ENCODE data around the gene CLP1. TPM values are rescaled to one million over a fixed set of nuclear protein-coding genes. Genes with fewer than 3 reads are reported as not detected.

The CLP1 gene
- total RNA-seq, 1 donor from 2014 or later = 12.6 TPM

DNA sequence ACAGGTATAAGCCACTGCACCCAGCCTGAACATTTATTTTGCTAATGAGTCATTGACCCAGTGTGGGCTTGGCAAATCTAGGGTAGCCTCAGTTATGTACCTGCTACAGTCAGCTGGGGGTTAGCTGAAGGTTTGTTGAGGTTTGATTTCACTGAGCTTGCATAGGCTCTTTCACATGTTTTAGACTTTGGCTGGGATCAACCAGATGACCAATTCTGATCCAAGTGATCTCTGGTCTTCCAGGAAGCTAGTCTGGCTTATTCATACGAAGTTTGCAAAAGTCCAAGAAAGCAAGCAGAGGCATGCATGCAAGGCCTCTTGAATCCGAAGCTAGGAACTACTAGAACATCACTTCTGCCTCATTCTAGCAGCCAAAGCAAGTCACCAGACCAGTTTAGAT lies 39.1 kb upstream of the CLP1 start:
- TF ChIP-seq, protein P1, sequence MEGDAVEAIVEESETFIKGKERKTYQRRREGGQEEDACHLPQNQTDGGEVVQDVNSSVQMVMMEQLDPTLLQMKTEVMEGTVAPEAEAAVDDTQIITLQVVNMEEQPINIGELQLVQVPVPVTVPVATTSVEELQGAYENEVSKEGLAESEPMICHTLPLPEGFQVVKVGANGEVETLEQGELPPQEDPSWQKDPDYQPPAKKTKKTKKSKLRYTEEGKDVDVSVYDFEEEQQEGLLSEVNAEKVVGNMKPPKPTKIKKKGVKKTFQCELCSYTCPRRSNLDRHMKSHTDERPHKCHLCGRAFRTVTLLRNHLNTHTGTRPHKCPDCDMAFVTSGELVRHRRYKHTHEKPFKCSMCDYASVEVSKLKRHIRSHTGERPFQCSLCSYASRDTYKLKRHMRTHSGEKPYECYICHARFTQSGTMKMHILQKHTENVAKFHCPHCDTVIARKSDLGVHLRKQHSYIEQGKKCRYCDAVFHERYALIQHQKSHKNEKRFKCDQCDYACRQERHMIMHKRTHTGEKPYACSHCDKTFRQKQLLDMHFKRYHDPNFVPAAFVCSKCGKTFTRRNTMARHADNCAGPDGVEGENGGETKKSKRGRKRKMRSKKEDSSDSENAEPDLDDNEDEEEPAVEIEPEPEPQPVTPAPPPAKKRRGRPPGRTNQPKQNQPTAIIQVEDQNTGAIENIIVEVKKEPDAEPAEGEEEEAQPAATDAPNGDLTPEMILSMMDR (IDR thresholded peaks at IDR 0.05) = no peak
- peaks cover 33% of the 10 kb centered on the region for H3K27me3 Mint-ChIP-seq (ENCODE audit: unreplicated experiment)
- peaks cover 4% of the 10 kb centered on the region for H3K9me3 Mint-ChIP-seq (ENCODE audit: unreplicated experiment)
- H3K4me1 Mint-ChIP-seq (ENCODE audit: unreplicated experiment) = no peaks in the 10 kb centered on the region
- H3K4me3 Mint-ChIP-seq (ENCODE audit: unreplicated experiment) = no peak overlapping the region
- H3K36me3 Mint-ChIP-seq (ENCODE audit: unreplicated experiment) = no peaks in the 10 kb centered on the region
- DNase-seq (ENCODE audit: extremely low spot score, unreplicated experiment) = no peak
- no peak overlapping the region for H3K27ac Mint-ChIP-seq (ENCODE audit: unreplicated experiment)

GRCh38 chr11:57619331-57619730 lies 38.2 kb upstream of the CLP1 start:
- H3K36me3 Mint-ChIP-seq (ENCODE audit: unreplicated experiment) = no peaks in the 10 kb centered on the region
- peaks cover 29% of the 10 kb centered on the region for H3K27me3 Mint-ChIP-seq (ENCODE audit: unreplicated experiment)
- no peaks in the 10 kb centered on the region for H3K4me1 Mint-ChIP-seq (ENCODE audit: unreplicated experiment)
- no peak for DNase-seq (ENCODE audit: extremely low spot score, unreplicated experiment)
- peaks cover 4% of the 10 kb centered on the region for H3K9me3 Mint-ChIP-seq (ENCODE audit: unreplicated experiment)
- no peak overlapping the region for H3K4me3 Mint-ChIP-seq (ENCODE audit: unreplicated experiment)
- TF ChIP-seq, protein P1 (IDR thresholded peaks at IDR 0.05) = no peak
- no peak overlapping the region for H3K27ac Mint-ChIP-seq (ENCODE audit: unreplicated experiment)

DNA sequence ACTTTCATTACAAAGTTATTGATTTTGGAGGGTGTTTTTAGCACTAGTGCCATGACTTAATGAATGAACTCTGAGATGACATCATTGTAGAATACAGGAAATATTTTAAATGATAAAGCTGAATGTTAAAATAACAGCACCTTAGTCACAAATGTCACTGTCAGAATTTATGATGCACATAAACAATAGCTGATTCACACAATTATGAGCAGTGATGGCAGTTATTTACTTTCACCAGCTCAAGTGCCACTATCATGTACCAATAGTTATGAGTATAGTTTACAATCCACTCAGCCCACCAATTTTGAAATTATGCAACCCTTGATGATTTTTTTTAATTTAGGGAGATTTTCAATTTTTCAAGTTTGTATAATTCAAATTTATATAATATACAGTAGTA lies 37.1 kb upstream of the CLP1 start:
- no peak for DNase-seq (ENCODE audit: extremely low spot score, unreplicated experiment)
- peaks cover 20% of the 10 kb centered on the region for H3K27me3 Mint-ChIP-seq (ENCODE audit: unreplicated experiment)
- no peak overlapping the region for H3K4me3 Mint-ChIP-seq (ENCODE audit: unreplicated experiment)
- H3K9me3 Mint-ChIP-seq (ENCODE audit: unreplicated experiment) = peaks cover 4% of the 10 kb centered on the region
- H3K36me3 Mint-ChIP-seq (ENCODE audit: unreplicated experiment) = no peaks in the 10 kb centered on the region
- H3K27ac Mint-ChIP-seq (ENCODE audit: unreplicated experiment) = no peak overlapping the region
- no peaks in the 10 kb centered on the region for H3K4me1 Mint-ChIP-seq (ENCODE audit: unreplicated experiment)
- TF ChIP-seq, protein P1 (IDR thresholded peaks at IDR 0.05) = no peak

DNA sequence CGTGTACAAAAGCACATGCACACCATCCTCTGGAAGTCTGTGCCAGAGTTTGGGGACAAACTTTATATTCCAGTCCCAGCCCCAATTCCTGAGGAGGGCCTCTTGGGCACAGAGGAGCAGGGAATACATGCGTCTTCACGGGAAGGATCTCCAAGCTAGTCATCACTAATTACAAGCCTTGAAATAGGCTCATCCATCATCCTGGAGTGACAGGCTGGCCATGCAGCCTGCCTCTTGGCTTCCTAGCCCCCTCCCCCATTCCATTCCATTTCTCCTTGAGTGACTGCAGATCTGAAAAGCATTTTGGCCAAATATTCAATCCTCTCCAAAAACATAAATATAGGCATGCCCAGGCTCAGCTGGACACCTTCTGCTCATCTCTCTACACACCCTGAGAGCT lies 35.3 kb upstream of the CLP1 start:
- TF ChIP-seq, protein P1 (IDR thresholded peaks at IDR 0.05) = no peak
- Mint-ChIP-seq H3K4me3 (ENCODE audit: unreplicated experiment) (no peak overlapping the region), H3K4me1 (ENCODE audit: unreplicated experiment) (no peaks in the 10 kb centered on the region), H3K27ac (ENCODE audit: unreplicated experiment) (no peak overlapping the region), H3K9me3 (ENCODE audit: unreplicated experiment) (peaks cover 4% of the 10 kb centered on the region), H3K27me3 (ENCODE audit: unreplicated experiment) (peaks cover 11% of the 10 kb centered on the region), H3K36me3 (ENCODE audit: unreplicated experiment) (no peaks in the 10 kb centered on the region)
- DNase-seq (ENCODE audit: extremely low spot score, unreplicated experiment) = no peak

DNA sequence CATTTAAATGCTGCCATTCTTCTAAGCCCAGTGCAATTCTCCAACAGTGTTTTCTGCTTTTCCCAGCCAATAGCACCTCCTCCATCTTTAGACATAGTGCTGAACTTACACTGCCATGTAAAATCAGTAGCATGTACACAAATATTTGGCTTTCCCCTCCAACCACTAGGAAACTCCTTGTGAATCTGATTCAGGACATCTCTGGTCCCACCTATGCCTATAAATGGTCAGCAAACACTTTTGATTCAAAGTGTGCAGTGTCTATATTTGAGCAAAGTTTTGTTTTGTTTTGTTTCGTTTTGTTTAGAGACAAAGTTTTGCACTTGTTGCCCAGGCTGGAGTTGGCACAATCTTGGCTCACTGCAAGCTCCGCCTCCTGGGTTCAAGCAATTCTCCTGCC lies 32.7 kb upstream of the CLP1 start:
- TF ChIP-seq, protein P1 (IDR thresholded peaks at IDR 0.05) = no peak

More for the DNA sequence above, 32.7 kb upstream of the CLP1 start:
- no peaks in the 10 kb centered on the region for H3K4me1 Mint-ChIP-seq (ENCODE audit: unreplicated experiment)
- no peak for DNase-seq (ENCODE audit: extremely low spot score, unreplicated experiment)
- no peaks in the 10 kb centered on the region for H3K36me3 Mint-ChIP-seq (ENCODE audit: unreplicated experiment)
- H3K4me3 Mint-ChIP-seq (ENCODE audit: unreplicated experiment) = no peak overlapping the region
- H3K27ac Mint-ChIP-seq (ENCODE audit: unreplicated experiment) = no peak overlapping the region
- peaks cover 4% of the 10 kb centered on the region for H3K9me3 Mint-ChIP-seq (ENCODE audit: unreplicated experiment)
- peaks cover 18% of the 10 kb centered on the region for H3K27me3 Mint-ChIP-seq (ENCODE audit: unreplicated experiment)
